ENCODE data around the gene KANSL1.
"Not testable (repeated sequence)": the region's sequence is repeated elsewhere in the genome, so short reads cannot be mapped to it uniquely, and the experiment has no call there.

- peak; percentile 30 for TF ChIP-seq CTCF (IDR thresholded peaks at IDR 0.05; ENCODE audit: poor library complexity, severe bottlenecking)
- TF ChIP-seq TAF1 (IDR thresholded peaks at IDR 0.05; ENCODE audit: low read depth); REST (IDR thresholded peaks at IDR 0.05; ENCODE audit: borderline replicate concordance); EZH2 (IDR thresholded peaks at IDR 0.05; ENCODE audit: borderline replicate concordance, insufficient read depth, low read length, poor library complexity, severe bottlenecking); MXI1 (conservative IDR thresholded peaks at IDR 0.05; ENCODE audit: poor library complexity, severe bottlenecking); SMC3 (conservative IDR thresholded peaks at IDR 0.05; ENCODE audit: poor library complexity); POLR2AphosphoS5 (IDR thresholded peaks at IDR 0.05): not testable (repeated sequence)
These were observed 6.4 kb downstream of the KANSL1 start for GRCh38 chr17:46186827-46187235.
